ENCODE measurements around the gene FOXN3.

Gene FOXN3

GRCh38 chr14:89356496-89356895 lies 60.5 kb downstream of the FOXN3 start:
- no peak for TF ChIP-seq CTCF (IDR thresholded peaks at IDR 0.05; ENCODE audit: insufficient read depth, low read depth, low read length, missing control alignments)
- no peak for DNase-seq (ENCODE audit: low read depth)
- no peak overlapping the region for H3K4me3 ChIP-seq (ENCODE audit: low read length)

GRCh38 chr14:89353766-89354113 lies 63.3 kb downstream of the FOXN3 start:
- TF ChIP-seq CTCF (IDR thresholded peaks at IDR 0.05; ENCODE audit: insufficient read depth, low read depth, low read length, missing control alignments): no peak
- no peak overlapping the region for H3K4me3 ChIP-seq (ENCODE audit: low read length)
- no peak for DNase-seq (ENCODE audit: low read depth)

- no peak for DNase-seq (ENCODE audit: low read depth)
- H3K4me3 ChIP-seq (ENCODE audit: low read length): no peak overlapping the region
- TF ChIP-seq CTCF (IDR thresholded peaks at IDR 0.05; ENCODE audit: insufficient read depth, low read depth, low read length, missing control alignments): no peak
Measured at GRCh38 chr14:89352976-89353765, 63.9 kb downstream of the FOXN3 start.

- H3K4me3 ChIP-seq (ENCODE audit: low read length): no peak overlapping the region
- DNase-seq (ENCODE audit: low read depth): no peak
- no peak for TF ChIP-seq CTCF (IDR thresholded peaks at IDR 0.05; ENCODE audit: insufficient read depth, low read depth, low read length, missing control alignments)
Measured at GRCh38 chr14:89351516-89352404, 65.3 kb downstream of the FOXN3 start.

- TF ChIP-seq CTCF (IDR thresholded peaks at IDR 0.05; ENCODE audit: insufficient read depth, low read depth, low read length, missing control alignments): no peak
- no peak overlapping the region for H3K4me3 ChIP-seq (ENCODE audit: low read length)
- no peak for DNase-seq (ENCODE audit: low read depth)
Measured at GRCh38 chr14:89351221-89351515, 65.9 kb downstream of the FOXN3 start.

GRCh38 chr14:89350152-89350551 lies 66.9 kb downstream of the FOXN3 start:
- no peak for DNase-seq (ENCODE audit: low read depth)
- H3K4me3 ChIP-seq (ENCODE audit: low read length): no peak overlapping the region
- TF ChIP-seq CTCF (IDR thresholded peaks at IDR 0.05; ENCODE audit: insufficient read depth, low read depth, low read length, missing control alignments): no peak
